ENCODE measurements around the gene SIAH1. TPM values are rescaled to one million over a fixed set of nuclear protein-coding genes. Genes with fewer than 3 reads are reported as not detected.

The SIAH1 gene
- total and polyA plus RNA-seq, 12 donors = 9.9 to 27.5 (median 17.6) TPM

DNA sequence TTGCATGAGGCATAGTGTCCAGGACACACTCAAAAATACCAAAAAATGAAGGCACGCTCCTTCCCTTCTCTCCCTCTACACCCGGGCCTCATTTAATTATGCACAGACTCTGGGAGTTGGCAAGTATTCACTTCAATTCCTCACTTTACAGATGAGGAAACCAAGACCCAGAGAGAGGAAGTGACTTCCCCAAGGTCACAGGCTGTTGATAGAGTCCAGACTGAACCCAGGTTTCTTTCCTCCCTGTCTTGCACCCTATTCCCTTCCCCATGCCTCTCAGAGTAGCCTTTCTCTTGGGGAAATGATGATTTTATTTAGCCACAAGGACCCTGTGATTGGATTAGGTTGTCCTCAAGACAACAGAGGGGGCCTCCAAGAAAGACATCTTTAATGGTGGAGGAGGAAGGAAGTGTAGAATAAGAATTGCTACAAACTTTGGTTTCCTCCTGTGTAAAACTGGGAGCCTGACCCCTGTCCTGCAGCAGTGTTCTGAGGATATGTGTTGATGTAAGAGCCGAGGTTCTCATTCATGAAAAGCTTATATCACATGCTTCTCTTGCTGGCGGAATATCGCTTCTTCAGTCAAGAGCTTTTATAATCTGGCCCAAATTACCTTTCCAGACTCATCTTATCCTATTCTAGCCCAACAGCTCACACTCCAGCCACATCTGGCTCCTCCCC lies 48.8 kb upstream of the SIAH1 start:
- intact Hi-C loops (cut with DNase I) = no loop called here
- no peaks in the 10 kb centered on the region for H3K4me1 ChIP-seq (replicated peaks in 1 of 2)
- no peak for DNase-seq
- TF ChIP-seq, protein P1, sequence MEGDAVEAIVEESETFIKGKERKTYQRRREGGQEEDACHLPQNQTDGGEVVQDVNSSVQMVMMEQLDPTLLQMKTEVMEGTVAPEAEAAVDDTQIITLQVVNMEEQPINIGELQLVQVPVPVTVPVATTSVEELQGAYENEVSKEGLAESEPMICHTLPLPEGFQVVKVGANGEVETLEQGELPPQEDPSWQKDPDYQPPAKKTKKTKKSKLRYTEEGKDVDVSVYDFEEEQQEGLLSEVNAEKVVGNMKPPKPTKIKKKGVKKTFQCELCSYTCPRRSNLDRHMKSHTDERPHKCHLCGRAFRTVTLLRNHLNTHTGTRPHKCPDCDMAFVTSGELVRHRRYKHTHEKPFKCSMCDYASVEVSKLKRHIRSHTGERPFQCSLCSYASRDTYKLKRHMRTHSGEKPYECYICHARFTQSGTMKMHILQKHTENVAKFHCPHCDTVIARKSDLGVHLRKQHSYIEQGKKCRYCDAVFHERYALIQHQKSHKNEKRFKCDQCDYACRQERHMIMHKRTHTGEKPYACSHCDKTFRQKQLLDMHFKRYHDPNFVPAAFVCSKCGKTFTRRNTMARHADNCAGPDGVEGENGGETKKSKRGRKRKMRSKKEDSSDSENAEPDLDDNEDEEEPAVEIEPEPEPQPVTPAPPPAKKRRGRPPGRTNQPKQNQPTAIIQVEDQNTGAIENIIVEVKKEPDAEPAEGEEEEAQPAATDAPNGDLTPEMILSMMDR (IDR thresholded peaks at IDR 0.05) = no peak
- TF ChIP-seq POLR2A (IDR thresholded peaks at IDR 0.05) = no peak
- H3K27me3 ChIP-seq = no peaks in the 10 kb centered on the region
- H3K36me3 ChIP-seq (replicated peaks in 1 of 2) = no peaks in the 10 kb centered on the region
- no peak overlapping the region for H3K4me3 ChIP-seq
- H3K27ac ChIP-seq = peak overlapping the region in 2 of 5 donors; percentile 22 to 78
- WGBS, 4 donors = 76 to 92% (median 79%) methylated on average over 5 of the region's 5 CpGs
- H3K9me3 ChIP-seq (replicated peaks in 1 of 3) = no peaks in the 10 kb centered on the region

DNA sequence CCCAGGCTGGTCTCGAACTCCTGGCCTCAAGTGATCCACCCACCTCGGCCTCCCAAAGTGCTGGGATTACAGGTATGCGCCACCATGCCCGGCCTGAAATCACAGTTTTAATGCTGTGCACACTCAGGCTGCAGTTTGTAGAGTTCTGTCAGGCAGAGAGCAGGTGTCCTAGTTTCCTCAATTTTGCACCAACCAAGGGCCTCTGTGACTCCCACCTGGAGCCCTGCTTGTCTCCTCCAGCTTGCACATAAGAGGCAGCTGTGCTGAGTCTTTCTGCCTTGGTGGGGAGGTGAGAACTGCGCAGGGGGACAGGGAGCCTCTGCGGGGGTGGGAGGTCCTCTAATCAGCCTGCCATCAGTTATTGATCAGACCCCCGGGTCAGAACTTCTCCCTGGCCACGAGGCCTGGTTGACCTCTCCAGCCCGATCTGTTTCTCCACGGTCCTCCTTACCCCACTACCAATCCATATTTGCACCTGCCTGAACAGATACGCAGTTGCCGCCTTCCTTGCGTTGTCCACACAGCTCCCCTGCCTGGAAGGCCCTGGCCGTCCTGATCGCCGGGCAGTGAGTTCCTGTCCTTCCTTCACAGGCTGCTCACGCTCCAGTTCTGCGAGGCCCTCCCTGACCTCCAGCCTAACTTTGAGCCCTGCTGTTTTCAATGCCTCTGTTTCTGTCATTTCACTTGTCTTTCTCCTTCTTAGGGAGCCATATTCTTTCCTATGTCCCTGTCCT lies 48.1 kb upstream of the SIAH1 start:
- no peaks in the 10 kb centered on the region for H3K27me3 ChIP-seq
- TF ChIP-seq POLR2A (IDR thresholded peaks at IDR 0.05) = no peak
- TF ChIP-seq, protein P1 (IDR thresholded peaks at IDR 0.05) = no peak
- H3K4me3 ChIP-seq = no peak overlapping the region
- WGBS, 4 donors = 91 to 96% (median 91%) methylated on average over 18 of the region's 18 CpGs
- no peaks in the 10 kb centered on the region for H3K9me3 ChIP-seq (replicated peaks in 1 of 3)
- DNase-seq = no peak
- intact Hi-C loops (cut with DNase I) = no loop called here
- H3K36me3 ChIP-seq (replicated peaks in 1 of 2) = no peaks in the 10 kb centered on the region
- H3K27ac ChIP-seq = peak overlapping the region in 1 of 5 donors; percentile 78
- no peaks in the 10 kb centered on the region for H3K4me1 ChIP-seq (replicated peaks in 1 of 2)

DNA sequence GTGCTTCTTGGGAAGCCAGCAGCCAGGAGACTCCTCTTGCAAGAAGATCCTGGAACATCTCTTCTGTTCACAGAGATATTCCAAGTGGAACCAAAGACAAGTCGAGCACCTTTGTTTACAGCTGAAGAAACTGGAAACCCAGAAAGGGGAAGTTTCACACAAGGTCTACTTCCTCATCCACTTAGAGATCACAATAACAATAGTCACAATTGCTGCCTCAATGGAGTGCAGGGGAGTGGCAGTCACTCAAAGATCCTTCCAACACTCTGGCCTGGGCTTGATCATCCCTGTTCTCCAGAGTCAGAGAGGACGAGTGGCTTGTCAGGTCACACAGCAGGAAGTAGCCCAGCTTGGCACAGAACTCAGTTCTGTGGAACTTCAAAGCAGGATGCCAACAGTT lies 46.9 kb upstream of the SIAH1 start:
- Histone ChIP-seq H3K27ac (peak overlapping the region in 1 of 5 donors; percentile 17), H3K9me3 (replicated peaks in 1 of 3) (no peaks in the 10 kb centered on the region), H3K27me3 (no peaks in the 10 kb centered on the region), H3K36me3 (replicated peaks in 1 of 2) (no peaks in the 10 kb centered on the region), H3K4me3 (no peak overlapping the region), H3K4me1 (replicated peaks in 1 of 2) (no peaks in the 10 kb centered on the region)
- intact Hi-C loops (cut with DNase I) = no loop called here
- DNase-seq = peak in 1 of 7 donors; percentile 16
- WGBS, 4 donors = 37 to 56% (median 44%) methylated on average over 2 of the region's 2 CpGs
- TF ChIP-seq, protein P1 (IDR thresholded peaks at IDR 0.05) = no peak
- no peak for TF ChIP-seq POLR2A (IDR thresholded peaks at IDR 0.05)

DNA sequence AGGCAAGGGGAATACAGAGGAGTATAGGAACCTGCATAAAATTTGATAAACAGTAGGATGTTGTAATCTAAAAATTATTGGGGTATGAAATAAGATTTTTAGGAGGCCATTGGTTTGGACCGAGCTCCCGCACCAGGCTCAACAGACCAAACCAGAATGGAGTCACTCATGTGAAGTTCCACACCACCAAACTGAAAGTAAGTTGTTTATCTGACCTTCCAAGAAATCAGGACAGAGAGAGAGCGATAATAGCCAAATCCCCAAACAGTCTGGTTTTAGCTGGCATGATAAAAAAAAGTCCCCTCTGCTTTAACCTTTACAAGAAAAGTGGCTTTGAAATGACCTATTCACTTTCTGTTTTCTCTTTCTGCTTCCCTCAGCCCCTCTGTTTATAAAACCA lies 45.7 kb upstream of the SIAH1 start:
- no peaks in the 10 kb centered on the region for H3K4me1 ChIP-seq (replicated peaks in 1 of 2)
- DNase-seq = no peak
- TF ChIP-seq, protein P1 (IDR thresholded peaks at IDR 0.05) = no peak
- TF ChIP-seq POLR2A (IDR thresholded peaks at IDR 0.05) = no peak
- H3K36me3 ChIP-seq (replicated peaks in 1 of 2) = no peaks in the 10 kb centered on the region
- 75 to 88% (median 84%) methylated on average over 3 of the region's 3 CpGs for WGBS, 4 donors
- H3K27ac ChIP-seq = no peak overlapping the region
- no peak overlapping the region for H3K4me3 ChIP-seq
- no peaks in the 10 kb centered on the region for H3K27me3 ChIP-seq
- no peaks in the 10 kb centered on the region for H3K9me3 ChIP-seq (replicated peaks in 1 of 3)
- intact Hi-C loops (cut with DNase I) = no loop called here

All from adrenal gland (tissue), 12 donors.